ENCODE data around the gene PITRM1. TPM values are rescaled to one million over a fixed set of nuclear protein-coding genes. Genes with fewer than 3 reads are reported as not detected.

The PITRM1 gene
- total RNA-seq, 1 experiment from 2014 or later: 40.7 TPM

DNA sequence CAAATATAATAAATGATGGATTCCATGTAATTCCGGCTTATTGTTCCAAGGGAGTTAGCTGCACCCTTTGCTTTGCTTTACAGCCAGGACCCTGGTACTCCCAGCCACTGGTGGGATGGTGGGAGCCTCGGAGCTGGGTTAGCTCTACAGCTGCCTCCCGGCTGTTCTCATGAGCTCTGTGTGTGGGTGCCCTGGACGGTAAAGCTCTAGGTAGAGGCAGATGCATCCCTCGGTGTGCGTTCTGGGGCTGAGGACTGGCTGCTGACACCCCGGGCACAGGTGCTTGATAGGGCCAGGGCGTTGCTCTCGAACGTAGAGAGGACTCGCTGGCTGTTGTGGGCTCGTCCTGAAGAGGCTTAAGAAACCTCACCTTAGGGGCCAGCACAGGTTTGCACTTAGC is 55.1 kb downstream of the PITRM1 start:
- no peak overlapping the region for H3K4me3 Mint-ChIP-seq

DNA sequence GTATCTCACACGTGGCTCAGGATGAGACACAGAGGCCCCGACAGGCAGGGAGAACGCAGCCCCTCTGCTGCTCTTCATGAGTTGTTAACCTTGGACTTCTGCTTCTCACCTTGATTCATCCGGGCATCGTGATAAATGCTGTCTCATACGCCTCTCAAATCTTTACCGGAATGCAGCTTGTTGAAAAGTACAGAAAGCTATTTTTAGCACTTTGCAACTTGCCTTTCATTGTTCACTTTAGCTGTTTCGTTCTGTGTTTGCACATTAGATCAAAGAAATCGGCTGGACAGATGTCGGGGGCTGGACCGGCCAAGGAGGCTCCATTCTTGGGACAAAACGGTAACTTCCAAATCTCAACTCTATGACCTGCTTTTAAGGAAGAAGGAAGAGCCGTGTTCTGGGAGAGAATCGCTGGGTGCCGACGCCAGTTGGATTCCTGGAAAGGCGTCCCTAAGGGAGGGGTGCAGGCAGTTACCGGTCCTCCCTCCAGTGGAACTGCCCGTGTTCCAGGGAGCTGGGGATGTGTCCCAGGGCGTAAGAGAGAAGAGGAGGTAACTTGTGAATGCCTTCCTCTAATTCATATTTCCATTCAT is 56.0 kb downstream of the PITRM1 start:
- Mint-ChIP-seq H3K4me3 (no peak overlapping the region), H3K9me3 (no peaks in the 10 kb centered on the region), H3K27ac (no peak overlapping the region), H3K4me1 (no peaks in the 10 kb centered on the region), H3K27me3 (ENCODE audit: low read depth) (no peaks in the 10 kb centered on the region), H3K36me3 (peaks cover 83% of the 10 kb centered on the region)
- ATAC-seq (no peak), DNase-seq (ENCODE audit: low spot score) (no peak)
- ChIA-PET POLR2A (no interaction called here), CTCF (no interaction called here)
- TF ChIP-seq, protein P1, sequence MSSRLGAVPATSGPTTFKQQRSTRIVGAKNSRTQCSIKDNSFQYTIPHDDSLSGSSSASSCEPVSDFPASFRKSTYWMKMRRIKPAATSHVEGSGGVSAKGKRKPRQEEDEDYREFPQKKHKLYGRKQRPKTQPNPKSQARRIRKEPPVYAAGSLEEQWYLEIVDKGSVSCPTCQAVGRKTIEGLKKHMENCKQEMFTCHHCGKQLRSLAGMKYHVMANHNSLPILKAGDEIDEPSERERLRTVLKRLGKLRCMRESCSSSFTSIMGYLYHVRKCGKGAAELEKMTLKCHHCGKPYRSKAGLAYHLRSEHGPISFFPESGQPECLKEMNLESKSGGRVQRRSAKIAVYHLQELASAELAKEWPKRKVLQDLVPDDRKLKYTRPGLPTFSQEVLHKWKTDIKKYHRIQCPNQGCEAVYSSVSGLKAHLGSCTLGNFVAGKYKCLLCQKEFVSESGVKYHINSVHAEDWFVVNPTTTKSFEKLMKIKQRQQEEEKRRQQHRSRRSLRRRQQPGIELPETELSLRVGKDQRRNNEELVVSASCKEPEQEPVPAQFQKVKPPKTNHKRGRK (CRISPR knock-in tag; IDR thresholded peaks at IDR 0.05; ENCODE audit: borderline replicate concordance): no peak
- TF ChIP-seq, protein P2, sequence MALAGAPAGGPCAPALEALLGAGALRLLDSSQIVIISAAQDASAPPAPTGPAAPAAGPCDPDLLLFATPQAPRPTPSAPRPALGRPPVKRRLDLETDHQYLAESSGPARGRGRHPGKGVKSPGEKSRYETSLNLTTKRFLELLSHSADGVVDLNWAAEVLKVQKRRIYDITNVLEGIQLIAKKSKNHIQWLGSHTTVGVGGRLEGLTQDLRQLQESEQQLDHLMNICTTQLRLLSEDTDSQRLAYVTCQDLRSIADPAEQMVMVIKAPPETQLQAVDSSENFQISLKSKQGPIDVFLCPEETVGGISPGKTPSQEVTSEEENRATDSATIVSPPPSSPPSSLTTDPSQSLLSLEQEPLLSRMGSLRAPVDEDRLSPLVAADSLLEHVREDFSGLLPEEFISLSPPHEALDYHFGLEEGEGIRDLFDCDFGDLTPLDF (CRISPR knock-in tag; IDR thresholded peaks at IDR 0.05): no peak
- TF ChIP-seq, protein P3, sequence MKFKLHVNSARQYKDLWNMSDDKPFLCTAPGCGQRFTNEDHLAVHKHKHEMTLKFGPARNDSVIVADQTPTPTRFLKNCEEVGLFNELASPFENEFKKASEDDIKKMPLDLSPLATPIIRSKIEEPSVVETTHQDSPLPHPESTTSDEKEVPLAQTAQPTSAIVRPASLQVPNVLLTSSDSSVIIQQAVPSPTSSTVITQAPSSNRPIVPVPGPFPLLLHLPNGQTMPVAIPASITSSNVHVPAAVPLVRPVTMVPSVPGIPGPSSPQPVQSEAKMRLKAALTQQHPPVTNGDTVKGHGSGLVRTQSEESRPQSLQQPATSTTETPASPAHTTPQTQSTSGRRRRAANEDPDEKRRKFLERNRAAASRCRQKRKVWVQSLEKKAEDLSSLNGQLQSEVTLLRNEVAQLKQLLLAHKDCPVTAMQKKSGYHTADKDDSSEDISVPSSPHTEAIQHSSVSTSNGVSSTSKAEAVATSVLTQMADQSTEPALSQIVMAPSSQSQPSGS (CRISPR knock-in tag; IDR thresholded peaks at IDR 0.05; ENCODE audit: borderline replicate concordance, low read depth): no peak
- TF ChIP-seq OVOL2 (CRISPR knock-in tag; IDR thresholded peaks at IDR 0.05; ENCODE audit: borderline replicate concordance) (no peak), NR1H2 (CRISPR knock-in tag; IDR thresholded peaks at IDR 0.05) (no peak), FOXK1 (CRISPR knock-in tag; IDR thresholded peaks at IDR 0.05) (no peak), TEAD1 (CRISPR knock-in tag; IDR thresholded peaks at IDR 0.05) (no peak)
- TF ChIP-seq, protein P4, sequence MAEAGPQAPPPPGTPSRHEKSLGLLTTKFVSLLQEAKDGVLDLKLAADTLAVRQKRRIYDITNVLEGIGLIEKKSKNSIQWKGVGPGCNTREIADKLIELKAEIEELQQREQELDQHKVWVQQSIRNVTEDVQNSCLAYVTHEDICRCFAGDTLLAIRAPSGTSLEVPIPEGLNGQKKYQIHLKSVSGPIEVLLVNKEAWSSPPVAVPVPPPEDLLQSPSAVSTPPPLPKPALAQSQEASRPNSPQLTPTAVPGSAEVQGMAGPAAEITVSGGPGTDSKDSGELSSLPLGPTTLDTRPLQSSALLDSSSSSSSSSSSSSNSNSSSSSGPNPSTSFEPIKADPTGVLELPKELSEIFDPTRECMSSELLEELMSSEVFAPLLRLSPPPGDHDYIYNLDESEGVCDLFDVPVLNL (CRISPR knock-in tag; IDR thresholded peaks at IDR 0.05; ENCODE audit: borderline replicate concordance, low read depth): no peak

More for the DNA sequence above, 55.1 kb downstream of the PITRM1 start:
- ATAC-seq: no peak
- CTCF ChIA-PET: no interaction called here
- Mint-ChIP-seq H3K27ac (no peak overlapping the region), H3K9me3 (no peaks in the 10 kb centered on the region), H3K27me3 (ENCODE audit: low read depth) (no peaks in the 10 kb centered on the region), H3K4me1 (no peaks in the 10 kb centered on the region), H3K36me3 (peaks cover 81% of the 10 kb centered on the region)
- POLR2A ChIA-PET: no interaction called here
- TF ChIP-seq, protein P5, sequence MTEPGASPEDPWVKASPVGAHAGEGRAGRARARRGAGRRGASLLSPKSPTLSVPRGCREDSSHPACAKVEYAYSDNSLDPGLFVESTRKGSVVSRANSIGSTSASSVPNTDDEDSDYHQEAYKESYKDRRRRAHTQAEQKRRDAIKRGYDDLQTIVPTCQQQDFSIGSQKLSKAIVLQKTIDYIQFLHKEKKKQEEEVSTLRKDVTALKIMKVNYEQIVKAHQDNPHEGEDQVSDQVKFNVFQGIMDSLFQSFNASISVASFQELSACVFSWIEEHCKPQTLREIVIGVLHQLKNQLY (CRISPR knock-in tag; IDR thresholded peaks at IDR 0.05): no peak
- TF ChIP-seq, protein P6, sequence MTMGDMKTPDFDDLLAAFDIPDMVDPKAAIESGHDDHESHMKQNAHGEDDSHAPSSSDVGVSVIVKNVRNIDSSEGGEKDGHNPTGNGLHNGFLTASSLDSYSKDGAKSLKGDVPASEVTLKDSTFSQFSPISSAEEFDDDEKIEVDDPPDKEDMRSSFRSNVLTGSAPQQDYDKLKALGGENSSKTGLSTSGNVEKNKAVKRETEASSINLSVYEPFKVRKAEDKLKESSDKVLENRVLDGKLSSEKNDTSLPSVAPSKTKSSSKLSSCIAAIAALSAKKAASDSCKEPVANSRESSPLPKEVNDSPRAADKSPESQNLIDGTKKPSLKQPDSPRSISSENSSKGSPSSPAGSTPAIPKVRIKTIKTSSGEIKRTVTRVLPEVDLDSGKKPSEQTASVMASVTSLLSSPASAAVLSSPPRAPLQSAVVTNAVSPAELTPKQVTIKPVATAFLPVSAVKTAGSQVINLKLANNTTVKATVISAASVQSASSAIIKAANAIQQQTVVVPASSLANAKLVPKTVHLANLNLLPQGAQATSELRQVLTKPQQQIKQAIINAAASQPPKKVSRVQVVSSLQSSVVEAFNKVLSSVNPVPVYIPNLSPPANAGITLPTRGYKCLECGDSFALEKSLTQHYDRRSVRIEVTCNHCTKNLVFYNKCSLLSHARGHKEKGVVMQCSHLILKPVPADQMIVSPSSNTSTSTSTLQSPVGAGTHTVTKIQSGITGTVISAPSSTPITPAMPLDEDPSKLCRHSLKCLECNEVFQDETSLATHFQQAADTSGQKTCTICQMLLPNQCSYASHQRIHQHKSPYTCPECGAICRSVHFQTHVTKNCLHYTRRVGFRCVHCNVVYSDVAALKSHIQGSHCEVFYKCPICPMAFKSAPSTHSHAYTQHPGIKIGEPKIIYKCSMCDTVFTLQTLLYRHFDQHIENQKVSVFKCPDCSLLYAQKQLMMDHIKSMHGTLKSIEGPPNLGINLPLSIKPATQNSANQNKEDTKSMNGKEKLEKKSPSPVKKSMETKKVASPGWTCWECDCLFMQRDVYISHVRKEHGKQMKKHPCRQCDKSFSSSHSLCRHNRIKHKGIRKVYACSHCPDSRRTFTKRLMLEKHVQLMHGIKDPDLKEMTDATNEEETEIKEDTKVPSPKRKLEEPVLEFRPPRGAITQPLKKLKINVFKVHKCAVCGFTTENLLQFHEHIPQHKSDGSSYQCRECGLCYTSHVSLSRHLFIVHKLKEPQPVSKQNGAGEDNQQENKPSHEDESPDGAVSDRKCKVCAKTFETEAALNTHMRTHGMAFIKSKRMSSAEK (CRISPR knock-in tag; IDR thresholded peaks at IDR 0.05; ENCODE audit: borderline replicate concordance): no peak
- no peak for TF ChIP-seq CREM (CRISPR knock-in tag; IDR thresholded peaks at IDR 0.05)
- TF ChIP-seq TCF7 (CRISPR knock-in tag; IDR thresholded peaks at IDR 0.05; ENCODE audit: low read depth): no peak
- no peak for TF ChIP-seq CREB1 (CRISPR knock-in tag; IDR thresholded peaks at IDR 0.05)
- TF ChIP-seq, protein P7, sequence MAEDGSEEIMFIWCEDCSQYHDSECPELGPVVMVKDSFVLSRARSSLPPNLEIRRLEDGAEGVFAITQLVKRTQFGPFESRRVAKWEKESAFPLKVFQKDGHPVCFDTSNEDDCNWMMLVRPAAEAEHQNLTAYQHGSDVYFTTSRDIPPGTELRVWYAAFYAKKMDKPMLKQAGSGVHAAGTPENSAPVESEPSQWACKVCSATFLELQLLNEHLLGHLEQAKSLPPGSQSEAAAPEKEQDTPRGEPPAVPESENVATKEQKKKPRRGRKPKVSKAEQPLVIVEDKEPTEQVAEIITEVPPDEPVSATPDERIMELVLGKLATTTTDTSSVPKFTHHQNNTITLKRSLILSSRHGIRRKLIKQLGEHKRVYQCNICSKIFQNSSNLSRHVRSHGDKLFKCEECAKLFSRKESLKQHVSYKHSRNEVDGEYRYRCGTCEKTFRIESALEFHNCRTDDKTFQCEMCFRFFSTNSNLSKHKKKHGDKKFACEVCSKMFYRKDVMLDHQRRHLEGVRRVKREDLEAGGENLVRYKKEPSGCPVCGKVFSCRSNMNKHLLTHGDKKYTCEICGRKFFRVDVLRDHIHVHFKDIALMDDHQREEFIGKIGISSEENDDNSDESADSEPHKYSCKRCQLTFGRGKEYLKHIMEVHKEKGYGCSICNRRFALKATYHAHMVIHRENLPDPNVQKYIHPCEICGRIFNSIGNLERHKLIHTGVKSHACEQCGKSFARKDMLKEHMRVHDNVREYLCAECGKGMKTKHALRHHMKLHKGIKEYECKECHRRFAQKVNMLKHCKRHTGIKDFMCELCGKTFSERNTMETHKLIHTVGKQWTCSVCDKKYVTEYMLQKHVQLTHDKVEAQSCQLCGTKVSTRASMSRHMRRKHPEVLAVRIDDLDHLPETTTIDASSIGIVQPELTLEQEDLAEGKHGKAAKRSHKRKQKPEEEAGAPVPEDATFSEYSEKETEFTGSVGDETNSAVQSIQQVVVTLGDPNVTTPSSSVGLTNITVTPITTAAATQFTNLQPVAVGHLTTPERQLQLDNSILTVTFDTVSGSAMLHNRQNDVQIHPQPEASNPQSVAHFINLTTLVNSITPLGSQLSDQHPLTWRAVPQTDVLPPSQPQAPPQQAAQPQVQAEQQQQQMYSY (CRISPR knock-in tag; IDR thresholded peaks at IDR 0.05): no peak
- TF ChIP-seq, protein P8, sequence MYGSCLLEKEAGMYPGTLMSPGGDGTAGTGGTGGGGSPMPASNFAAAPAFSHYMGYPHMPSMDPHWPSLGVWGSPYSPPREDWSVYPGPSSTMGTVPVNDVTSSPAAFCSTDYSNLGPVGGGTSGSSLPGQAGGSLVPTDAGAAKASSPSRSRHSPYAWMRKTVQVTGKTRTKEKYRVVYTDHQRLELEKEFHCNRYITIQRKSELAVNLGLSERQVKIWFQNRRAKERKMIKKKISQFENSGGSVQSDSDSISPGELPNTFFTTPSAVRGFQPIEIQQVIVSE (CRISPR knock-in tag; IDR thresholded peaks at IDR 0.05; ENCODE audit: borderline replicate concordance): no peak
- TF ChIP-seq NFATC4 (CRISPR knock-in tag; IDR thresholded peaks at IDR 0.05): no peak
- DNase-seq (ENCODE audit: low spot score): no peak
